H9 (cell line): ENCODE results near the gene TMEM219. TPM values are rescaled to one million over a fixed set of nuclear protein-coding genes. Genes with fewer than 3 reads are reported as not detected.
A peak's percentile ranks its signal among the peaks of the same experiment; 100 is the strongest.

Source experiments
- DNase-seq: peaks from one replicate; pipeline ENCODE4 v3.0.0-alpha.2; 2017
- H2AFZ ChIP-seq: one replicate; pipeline ENCODE4 v1.6.1; 2013; ENCODE audit warnings: mild to moderate bottlenecking, low read length, control low read depth, moderate library complexity
- H2AK5ac ChIP-seq: 2 replicates; pipeline ENCODE4 v1.6.1; 2013; ENCODE audit warnings: low read length, control low read depth, mixed read lengths; ENCODE audit not compliant: insufficient read length
- H2BK120ac ChIP-seq: one replicate; pipeline ENCODE4 v1.6.1; 2013; ENCODE audit warnings: low read depth, mild to moderate bottlenecking, low read length, control low read depth, inconsistent platforms; ENCODE audit not compliant: poor library complexity, severe bottlenecking
- H2BK12ac ChIP-seq: 2 replicates; pipeline ENCODE4 v1.6.1; 2013; ENCODE audit warnings: low read length, control low read depth, mixed read lengths, low read depth; ENCODE audit not compliant: insufficient read length
- H2BK15ac ChIP-seq: 2 replicates; pipeline ENCODE4 v1.6.1; 2013; ENCODE audit warnings: low read depth, low read length, control low read depth
- H2BK20ac ChIP-seq: one replicate; pipeline ENCODE4 v1.6.1; 2013; ENCODE audit warnings: low read depth, mild to moderate bottlenecking, low read length, control low read depth, inconsistent platforms; ENCODE audit not compliant: poor library complexity, severe bottlenecking
- H2BK5ac ChIP-seq: 2 replicates; pipeline ENCODE4 v1.6.1; 2013; ENCODE audit warnings: low read length, control low read depth, mixed read lengths; ENCODE audit not compliant: insufficient read length
- H3K14ac ChIP-seq: 2 replicates; pipeline ENCODE4 v1.6.1; 2013; ENCODE audit warnings: low read length, control low read depth; ENCODE audit not compliant: insufficient read depth
- H3K18ac ChIP-seq: 2 replicates; pipeline ENCODE4 v1.6.1; 2013; ENCODE audit warnings: low read depth, mild to moderate bottlenecking, mixed read lengths, low read length, control low read depth; ENCODE audit not compliant: insufficient read length
- H3K23ac ChIP-seq: 2 replicates; pipeline ENCODE4 v1.6.1; 2013; ENCODE audit warnings: low read length, control low read depth, mixed read lengths, low read depth; ENCODE audit not compliant: insufficient read length
- H3K23me2 ChIP-seq: 2 replicates; pipeline ENCODE4 v1.6.1; 2013; ENCODE audit warnings: low read depth, mild to moderate bottlenecking, mixed read lengths, low read length, control low read depth; ENCODE audit not compliant: insufficient read length, poor library complexity, severe bottlenecking
- H3K27ac ChIP-seq: 2 replicates; pipeline ENCODE4 v1.5.1; 2013; ENCODE audit warnings: low read length, control low read depth, mixed read lengths, low read depth; ENCODE audit not compliant: insufficient read length
- H3K27me3 ChIP-seq: 2 replicates; pipeline ENCODE4 v1.6.1; 2013; ENCODE audit warnings: low read length, control low read depth, inconsistent platforms; ENCODE audit not compliant: insufficient read depth
- H3K4ac ChIP-seq: 2 replicates; pipeline ENCODE4 v1.6.1; 2013; ENCODE audit warnings: low read depth, mild to moderate bottlenecking, control low read depth, inconsistent platforms, low read length, moderate library complexity
- H3K4me1 ChIP-seq: 2 replicates; pipeline ENCODE4 v1.6.1; 2013; ENCODE audit warnings: low read length, control low read depth, inconsistent platforms; ENCODE audit not compliant: insufficient read depth
- H3K4me2 ChIP-seq: 2 replicates; pipeline ENCODE4 v1.6.1; 2013; ENCODE audit warnings: low read length, control low read depth, mixed read lengths; ENCODE audit not compliant: insufficient read length, insufficient read depth
- H3K56ac ChIP-seq: 2 replicates; pipeline ENCODE4 v1.6.1; 2013; ENCODE audit warnings: low read depth, mild to moderate bottlenecking, mixed read lengths, low read length, control low read depth; ENCODE audit not compliant: insufficient read length
- H3K79me1 ChIP-seq: 2 replicates; pipeline ENCODE4 v1.6.1; 2013; ENCODE audit warnings: low read depth, mild to moderate bottlenecking, moderate library complexity, low read length, control low read depth, inconsistent platforms; ENCODE audit not compliant: insufficient read depth, poor library complexity, severe bottlenecking
- H3K79me2 ChIP-seq: 2 replicates; pipeline ENCODE4 v1.6.1; 2013; ENCODE audit warnings: low read length, control low read depth, inconsistent platforms; ENCODE audit not compliant: insufficient read depth
- H3K9ac ChIP-seq: 2 replicates; pipeline ENCODE4 v1.6.1; 2013; ENCODE audit warnings: low read length, control low read depth, mixed read lengths; ENCODE audit not compliant: insufficient read length; ENCODE audit errors: extremely low read depth
- H3K9me3 ChIP-seq: one replicate; pipeline ENCODE4 v1.6.1; 2013; ENCODE audit warnings: low read depth, low read length, inconsistent platforms; ENCODE audit not compliant: control insufficient read depth
- H3T11ph ChIP-seq: one replicate; pipeline ENCODE4 v1.6.1; 2013; ENCODE audit warnings: mild to moderate bottlenecking, low read length, control low read depth, inconsistent platforms
- H4K20me1 ChIP-seq: one replicate; pipeline ENCODE4 v1.6.1; 2013; ENCODE audit not compliant: control insufficient read depth, insufficient read length, insufficient read depth
- H4K5ac ChIP-seq: 2 replicates; pipeline ENCODE4 v1.6.1; 2013; ENCODE audit warnings: low read depth, mild to moderate bottlenecking, mixed read lengths, low read length, control low read depth; ENCODE audit not compliant: insufficient read length
- H4K8ac ChIP-seq: replicated peaks from 2 replicates; pipeline ENCODE4 v1.6.1; 2013; ENCODE audit warnings: low read length, control low read depth, mixed read lengths, low read depth; ENCODE audit not compliant: insufficient read length
- H4K91ac ChIP-seq: 2 replicates; pipeline ENCODE4 v1.6.1; 2013; ENCODE audit warnings: low read depth, mild to moderate bottlenecking, moderate library complexity, mixed read lengths, low read length, control low read depth; ENCODE audit not compliant: insufficient read length
- H3K27ac Mint-ChIP-seq, 3 experiments: 2 replicates in 2 of 3; 3 replicates in 1 of 3; pipeline ENCODE4 v1.8.0; 2020 to 2021; ENCODE audit warnings: mixed read lengths in 3 of 3, mild to moderate bottlenecking in 1 of 3, moderate library complexity in 1 of 3
- H3K27me3 Mint-ChIP-seq: 2 replicates; pipeline ENCODE4 v1.8.0; 2021; ENCODE audit warnings: low read depth, mild to moderate bottlenecking, moderate library complexity, mixed read lengths
- H3K36me3 Mint-ChIP-seq, 3 experiments: 2 replicates in 2 of 3; 3 replicates in 1 of 3; pipeline ENCODE4 v1.8.0; 2020 to 2021; ENCODE audit warnings: low read depth in 3 of 3, mixed read lengths in 3 of 3; ENCODE audit not compliant: insufficient read depth in 1 of 3
- H3K4me1 Mint-ChIP-seq, 2 experiments: 2 replicates each; pipeline ENCODE4 v1.8.0; 2020; ENCODE audit warnings: mixed read lengths in 2 of 2
- H3K4me3 Mint-ChIP-seq, 2 experiments: 2 replicates in 1 of 2; 3 replicates in 1 of 2; pipeline ENCODE4 v1.8.0; 2020 to 2021; ENCODE audit warnings: mild to moderate bottlenecking in 2 of 2, mixed read lengths in 2 of 2, moderate library complexity in 1 of 2
- H3K9me3 Mint-ChIP-seq, 2 experiments: 2 replicates in 1 of 2; 3 replicates in 1 of 2; pipeline ENCODE4 v1.8.0; 2020; ENCODE audit warnings: mild to moderate bottlenecking in 2 of 2, mixed read lengths in 2 of 2, moderate library complexity in 1 of 2
- CTCF ChIP-seq: fragments of 200-600 bp; sonication (generic); conservative IDR thresholded peaks from 3 replicates; pipeline ENCODE4 v1.8.0; 2021; ENCODE audit warnings: antibody characterized with exemption, mild to moderate bottlenecking
- WGBS: extraction: QIAGEN DNeasy Blood & Tissue Kit; methylation state at CpG from one replicate; pipeline ENCODE4 v1.1.7; 2013; ENCODE audit warnings: missing lambda C conversion rate, low lambda C conversion rate, mixed read lengths; ENCODE audit not compliant: insufficient read length; ENCODE audit errors: extremely low coverage; 5-methylcytosine and 5-hydroxymethylcytosine counted together
- total RNA-seq: library from RNA; stranded (reverse); gene quantifications from 2 replicates; pipeline ENCODE4 v1.2.1, GENCODE V29; 2021

TMEM219 gene
- total RNA-seq, 1 experiment from 2014 or later: 89.1 TPM

GRCh38 chr16:29921034-29921385 lies 40.9 kb upstream of the TMEM219 start:
- peaks cover 9% of the 10 kb centered on the region for H3K23me2 ChIP-seq
- no peaks in the 10 kb centered on the region for H3K79me1 ChIP-seq
- no peak overlapping the region for H3K18ac ChIP-seq
- no peak overlapping the region for H2AFZ ChIP-seq
- no peak overlapping the region for H4K5ac ChIP-seq
- H4K20me1 ChIP-seq: no peaks in the 10 kb centered on the region
- H3K4me1 Mint-ChIP-seq: peaks cover 5 to 12% of the 10 kb centered on the region in 2 experiments
- no peaks in the 10 kb centered on the region for H3K79me2 ChIP-seq
- no CpG with 5 or more reads among the region's 3 CpGs for WGBS
- H3K27me3 ChIP-seq: no peaks in the 10 kb centered on the region
- peak overlapping the region in 1 of 3 experiments; percentile 29; a peak in 2 of 7 replicates for H3K27ac Mint-ChIP-seq
- peaks cover 12 to 45% (median 39%) of the 10 kb centered on the region in 3 experiments; a peak in 6 of 7 replicates for H3K36me3 Mint-ChIP-seq
- H3K56ac ChIP-seq: no peak overlapping the region
- no peaks in the 10 kb centered on the region for H3K9me3 ChIP-seq
- no peak overlapping the region for H3K14ac ChIP-seq
- H3K4me1 ChIP-seq: peaks cover 5% of the 10 kb centered on the region; the same call in 1 of the 2 replicates
- H3K27me3 Mint-ChIP-seq: no peaks in the 10 kb centered on the region
- no peaks in the 10 kb centered on the region for H3K9me3 Mint-ChIP-seq
- no peak overlapping the region for H3K4me3 Mint-ChIP-seq
- H2AK5ac ChIP-seq: no peak overlapping the region
- no peak overlapping the region for H2BK120ac ChIP-seq
- no peak for TF ChIP-seq CTCF
- no peak overlapping the region for H3K27ac ChIP-seq
- no peak overlapping the region for H3K9ac ChIP-seq
- DNase-seq: no peak
- no peak overlapping the region for H3T11ph ChIP-seq
- no peak overlapping the region for H2BK15ac ChIP-seq
- no peak overlapping the region for H2BK12ac ChIP-seq
- no peak overlapping the region for H3K23ac ChIP-seq
- H3K4ac ChIP-seq: no peak overlapping the region
- H4K8ac ChIP-seq: no peak overlapping the region
- no peak overlapping the region for H2BK5ac ChIP-seq
- H2BK20ac ChIP-seq: no peak overlapping the region
- no peak overlapping the region for H3K4me2 ChIP-seq
- no peak overlapping the region for H4K91ac ChIP-seq
